Lung (tissue), 12 donors: Measurements from ENCODE around the gene GNAO1. TPM values are rescaled to one million over a fixed set of nuclear protein-coding genes. Genes with fewer than 3 reads are reported as not detected.

Experiments used
- ATAC-seq: fragments of 200-7000 bp; cut with Tn5 transposase; one replicate; pipeline ENCODE4 v1.9.1; 2020; ENCODE audit warnings: moderate number of reproducible peaks; ENCODE audit not compliant: insufficient read depth, low FRiP score
- DNase-seq, 3 donors: peaks; one replicate each; pipeline ENCODE4 v3.0.0-alpha.2; 2013 to 2017
- H3K27ac ChIP-seq, 2 donors: one replicate each; pipeline ENCODE4 v1.5.1; 2013; ENCODE audit warnings: mild to moderate bottlenecking in 2 of 2, moderate library complexity in 2 of 2, control low read depth in 1 of 2, inconsistent platforms in 1 of 2, low read depth in 1 of 2, low read length in 1 of 2
- H3K27me3 ChIP-seq, 3 donors: one replicate each; pipeline ENCODE4 v1.5.1; 2013; ENCODE audit warnings: low read length in 2 of 3; ENCODE audit not compliant: control insufficient read depth in 3 of 3, insufficient read depth in 3 of 3
- H3K36me3 ChIP-seq, 4 donors: one replicate each; pipeline ENCODE4 v1.5.1; 2013; ENCODE audit warnings: low read length in 4 of 4, mild to moderate bottlenecking in 1 of 4, moderate library complexity in 1 of 4; ENCODE audit not compliant: control insufficient read depth in 4 of 4, insufficient read depth in 4 of 4
- H3K4me1 ChIP-seq, 5 donors: one replicate each; pipeline ENCODE4 v1.5.1; 2013; ENCODE audit warnings: low read length in 5 of 5, mild to moderate bottlenecking in 2 of 5, moderate library complexity in 1 of 5; ENCODE audit not compliant: control insufficient read depth in 5 of 5, insufficient read depth in 5 of 5
- H3K4me3 ChIP-seq: one replicate; pipeline ENCODE4 v1.5.1; 2013; ENCODE audit warnings: mild to moderate bottlenecking, control low read depth, moderate library complexity
- H3K9ac ChIP-seq, 2 donors: one replicate each; pipeline ENCODE4 v1.5.1; 2013; ENCODE audit warnings: low read length in 2 of 2, control low read depth in 1 of 2; ENCODE audit not compliant: insufficient read depth in 1 of 2
- H3K9me3 ChIP-seq, 4 donors: one replicate each; pipeline ENCODE4 v1.5.1; 2013; ENCODE audit warnings: low read length in 3 of 4, mild to moderate bottlenecking in 1 of 4, moderate library complexity in 1 of 4; ENCODE audit not compliant: control insufficient read depth in 4 of 4, insufficient read depth in 3 of 4
- CTCF ChIP-seq: IDR thresholded peaks from 2 replicates; pipeline ENCODE4 v1.5.1; 2012; ENCODE audit warnings: mild to moderate bottlenecking; ENCODE audit errors: control extremely low read depth, extremely low read depth
- WGBS, 2 donors: extraction: QIAGEN DNeasy Blood & Tissue Kit; methylation state at CpG; one replicate each; pipeline ENCODE4 v1.1.7; 2013; 5-methylcytosine and 5-hydroxymethylcytosine counted together
- polyA plus RNA-seq, 2 donors: library from polyadenylated mRNA; stranded (reverse); fragments of 200-250 nt; gene quantifications; one replicate each; pipeline ENCODE4 v1.2.1, GENCODE V29; 2013
- total RNA-seq, 2 donors: library from RNA; depleted of rRNA in 1 of 2; stranded (reverse); fragments of >200 nt in 1 of 2; gene quantifications; one replicate each; pipeline ENCODE4 v1.2.1, GENCODE V29; 2014 to 2021
- donor health status: control.
- donor health status: control.
- donor health status: Bipolar disorder and iron deficiency.
- donor health status: healthy.
- donor health status: DM: yes; HTN: yes; CAD: no.

Gene GNAO1
- total and polyA plus RNA-seq, 4 donors: 0.33 to 5.2 (median 0.76) TPM

- no peak for DNase-seq
Observed at GRCh38 chr16:56309008-56309407, 117.7 kb downstream of the GNAO1 start.

DNA sequence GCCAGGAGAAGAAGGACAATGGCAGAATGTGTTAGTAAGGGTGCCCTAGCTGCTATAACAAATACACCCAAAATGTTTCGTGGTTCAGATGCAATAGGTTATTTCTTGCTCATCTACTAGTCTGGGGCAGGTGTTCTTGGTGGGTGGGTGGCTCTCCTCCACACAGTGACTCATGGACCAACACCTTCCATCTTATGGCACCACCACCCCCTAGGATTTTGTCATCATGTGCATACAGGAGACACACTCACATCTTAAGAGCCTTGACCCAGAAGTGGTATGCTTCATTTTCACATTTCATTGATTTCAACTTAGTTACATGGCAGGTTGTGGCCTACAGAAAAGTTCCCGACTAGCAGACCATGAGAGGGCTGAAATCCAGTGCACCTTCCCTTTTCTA is 119.4 kb downstream of the GNAO1 start:
- DNase-seq (no peak), ATAC-seq (no peak)
- no peaks in the 10 kb centered on the region for H3K9me3 ChIP-seq
- no peak for TF ChIP-seq CTCF
- no peak overlapping the region for H3K4me3 ChIP-seq
- peaks cover 0 to 8% (median 0%) of the 10 kb centered on the region in 5 donors for H3K4me1 ChIP-seq
- H3K9ac ChIP-seq: no peak overlapping the region
- H3K27ac ChIP-seq: no peak overlapping the region
- WGBS, 2 donors: 90 to 96% methylated on average over 2 of the region's 2 CpGs
- no peaks in the 10 kb centered on the region for H3K27me3 ChIP-seq
- no peaks in the 10 kb centered on the region for H3K36me3 ChIP-seq

More at GRCh38 chr16:56309008-56309407, 117.7 kb downstream of the GNAO1 start:
- no peak for ATAC-seq
- Histone ChIP-seq H3K27ac (no peak overlapping the region), H3K36me3 (no peaks in the 10 kb centered on the region), H3K27me3 (no peaks in the 10 kb centered on the region), H3K9ac (no peak overlapping the region), H3K4me1 (peaks cover 0 to 11% (median 0%) of the 10 kb centered on the region in 5 donors), H3K9me3 (no peaks in the 10 kb centered on the region), H3K4me3 (no peak overlapping the region)
- no peak for TF ChIP-seq CTCF
- 65 to 77% methylated on average over 3 of the region's 3 CpGs for WGBS, 2 donors

GRCh38 chr16:56311208-56312027 is 120.1 kb downstream of the GNAO1 start:
- no peak overlapping the region for H3K4me3 ChIP-seq
- ATAC-seq (no peak), DNase-seq (no peak)
- 84 to 89% methylated on average over 13 of the region's 13 CpGs for WGBS, 2 donors
- no peaks in the 10 kb centered on the region for H3K36me3 ChIP-seq
- H3K9ac ChIP-seq: no peak overlapping the region
- H3K9me3 ChIP-seq: no peaks in the 10 kb centered on the region
- no peak for TF ChIP-seq CTCF
- H3K27ac ChIP-seq: no peak overlapping the region
- H3K4me1 ChIP-seq: peaks cover 0 to under 1% (median 0%) of the 10 kb centered on the region in 5 donors
- H3K27me3 ChIP-seq: no peaks in the 10 kb centered on the region

GRCh38 chr16:56312028-56312300 is 120.7 kb downstream of the GNAO1 start:
- ATAC-seq: no peak
- no peak overlapping the region for H3K4me3 ChIP-seq
- WGBS, 2 donors: 46 to 53% methylated on average over 11 of the region's 11 CpGs

More at GRCh38 chr16:56312028-56312300, 120.7 kb downstream of the GNAO1 start:
- Histone ChIP-seq H3K9me3 (no peaks in the 10 kb centered on the region), H3K9ac (no peak overlapping the region), H3K27ac (no peak overlapping the region), H3K36me3 (no peaks in the 10 kb centered on the region), H3K27me3 (no peaks in the 10 kb centered on the region), H3K4me1 (no peaks in the 10 kb centered on the region)
- DNase-seq: no peak
- TF ChIP-seq CTCF: no peak
